Frontal cortex (tissue), 4 donors: ENCODE measurements around the gene PCYT1A. TPM values are rescaled to one million over a fixed set of nuclear protein-coding genes. Genes with fewer than 3 reads are reported as not detected.
A peak's percentile ranks its signal among the peaks of the same experiment; 100 is the strongest.
"Not testable (repeated sequence)": the region's sequence is repeated elsewhere in the genome, so short reads cannot be mapped to it uniquely, and the experiment has no call there.

Source experiments
- DNase-seq, 2 donors: peaks; one replicate each; pipeline ENCODE4 v3.0.0; 2012; ENCODE audit warnings: low spot score in 2 of 2
- FAIRE-seq: peaks from 2 replicates; lab custom pipeline; 2012; peaks lifted over from hg19 to GRCh38; lab: Jason Lieb, UNC
- total RNA-seq: library from RNA; depleted of rRNA; stranded (reverse); fragments of >200 nt; gene quantifications from one replicate; pipeline ENCODE4 v1.2.3, GENCODE V29; 2014
- donor health status: control.
- donor health status: control.
- donor health status: control.

PCYT1A gene
- total RNA-seq, 1 donor from 2014 or later, result 15.1 TPM

DNA sequence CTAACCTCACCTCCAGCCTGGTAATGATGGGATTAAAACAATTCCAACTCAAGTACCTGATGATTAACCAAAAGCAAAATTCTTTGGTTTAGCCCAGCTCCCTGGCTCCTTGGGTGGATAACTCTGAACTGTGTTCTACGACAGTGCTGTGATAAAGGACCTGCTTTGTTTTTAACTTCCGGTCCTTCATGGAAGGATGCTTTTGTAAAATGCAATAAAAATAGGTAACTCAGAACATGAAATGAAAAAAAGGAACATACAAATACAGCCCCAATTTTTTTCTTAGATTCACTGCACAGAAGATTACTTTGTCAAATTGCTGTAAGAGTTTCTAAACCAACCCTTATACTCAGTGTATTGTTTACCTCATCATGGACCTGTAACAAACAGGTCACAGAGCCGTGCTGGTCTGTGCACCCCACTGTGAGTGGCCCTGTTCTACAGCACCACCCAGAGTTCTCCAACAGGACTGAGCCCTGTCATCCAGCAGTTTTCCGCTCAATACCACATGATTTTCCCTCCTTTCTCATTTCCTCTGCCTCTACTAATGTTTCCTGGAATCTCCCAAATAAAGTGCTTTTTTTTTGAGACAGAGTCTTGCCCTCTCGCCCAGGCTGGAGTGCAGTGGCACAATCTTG is 4.9 kb upstream of the PCYT1A start:
- no peak for FAIRE-seq
- DNase-seq, result no peak

DNA sequence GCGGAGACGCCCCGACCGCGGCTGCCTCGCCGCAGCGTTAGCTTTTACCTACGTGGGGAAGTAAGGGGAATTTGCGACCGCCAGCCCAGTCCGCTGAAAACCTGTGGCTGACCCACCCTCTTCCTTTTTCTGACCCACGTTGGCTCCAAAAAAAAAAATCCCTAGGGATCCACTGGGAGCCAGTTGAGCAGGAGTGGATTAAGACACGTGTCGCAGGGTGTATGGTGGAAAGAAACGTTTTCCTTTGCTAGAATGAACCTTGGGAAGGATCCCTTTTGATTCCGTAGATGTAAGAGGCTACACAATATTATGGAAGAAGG is 575 bp upstream of the PCYT1A start:
- DNase-seq, result peak in 1 of 2 donors; percentile 28
- FAIRE-seq, result no peak

DNA sequence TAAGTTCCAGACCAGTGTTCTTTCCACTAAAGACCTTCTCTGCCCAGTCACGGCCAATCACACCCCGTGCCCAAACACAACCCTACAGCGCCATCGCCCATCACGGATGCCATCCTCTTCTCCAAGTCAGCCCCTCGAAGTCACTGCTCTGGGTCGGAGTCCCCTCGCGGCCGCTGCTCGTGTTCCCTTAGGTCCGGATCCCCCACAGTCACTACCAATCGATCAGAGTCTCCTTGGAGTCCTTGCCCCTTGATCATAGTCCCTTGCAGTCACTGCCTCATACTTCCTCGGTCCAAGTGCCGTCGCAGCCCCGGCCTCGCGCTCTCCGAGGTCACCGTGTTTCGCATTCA is 461 bp downstream of the PCYT1A start:
- peak in 1 of 2 donors; percentile 20 for DNase-seq
- FAIRE-seq, result no peak

DNA sequence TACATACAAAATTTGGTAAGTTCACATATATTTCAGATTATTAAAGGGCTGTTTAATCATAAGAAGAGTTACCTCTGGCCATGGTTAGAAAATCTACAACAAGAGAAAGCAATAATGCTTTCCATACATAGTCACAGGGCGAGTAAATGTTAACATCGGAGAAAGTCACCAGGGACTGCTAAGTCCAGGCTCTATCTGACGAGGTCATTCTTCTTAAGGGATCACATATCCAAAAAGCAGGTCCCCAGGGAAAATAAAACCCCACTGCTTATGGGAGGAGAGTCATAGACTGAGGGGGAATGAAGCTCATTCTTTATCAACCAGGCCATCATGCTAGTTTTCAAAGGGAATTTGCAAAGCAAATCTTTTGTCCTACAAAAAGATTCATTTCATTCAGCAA is 3.1 kb downstream of the PCYT1A start:
- DNase-seq, result no peak

DNA sequence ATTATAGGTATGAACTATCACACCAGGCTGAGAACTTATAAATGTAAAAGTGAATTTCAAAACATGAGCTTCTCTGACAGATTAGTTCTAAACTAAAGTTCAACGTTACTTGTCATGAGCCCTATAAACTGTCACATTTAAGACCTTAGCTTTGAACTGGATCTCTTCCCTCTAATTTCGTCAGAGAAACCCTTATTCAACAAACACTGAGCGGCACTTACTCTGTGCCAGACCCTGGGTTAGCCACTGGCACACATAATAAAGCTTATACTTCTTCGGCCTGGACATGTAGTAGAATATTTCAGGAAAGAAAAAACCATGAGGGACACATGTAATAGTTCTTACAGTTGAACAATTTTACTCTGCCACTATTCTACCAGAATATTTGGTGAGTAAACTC is 5.6 kb downstream of the PCYT1A start:
- FAIRE-seq, result no peak
- no peak for DNase-seq

More for the DNA sequence above, 3.1 kb downstream of the PCYT1A start:
- no peak for FAIRE-seq

DNA sequence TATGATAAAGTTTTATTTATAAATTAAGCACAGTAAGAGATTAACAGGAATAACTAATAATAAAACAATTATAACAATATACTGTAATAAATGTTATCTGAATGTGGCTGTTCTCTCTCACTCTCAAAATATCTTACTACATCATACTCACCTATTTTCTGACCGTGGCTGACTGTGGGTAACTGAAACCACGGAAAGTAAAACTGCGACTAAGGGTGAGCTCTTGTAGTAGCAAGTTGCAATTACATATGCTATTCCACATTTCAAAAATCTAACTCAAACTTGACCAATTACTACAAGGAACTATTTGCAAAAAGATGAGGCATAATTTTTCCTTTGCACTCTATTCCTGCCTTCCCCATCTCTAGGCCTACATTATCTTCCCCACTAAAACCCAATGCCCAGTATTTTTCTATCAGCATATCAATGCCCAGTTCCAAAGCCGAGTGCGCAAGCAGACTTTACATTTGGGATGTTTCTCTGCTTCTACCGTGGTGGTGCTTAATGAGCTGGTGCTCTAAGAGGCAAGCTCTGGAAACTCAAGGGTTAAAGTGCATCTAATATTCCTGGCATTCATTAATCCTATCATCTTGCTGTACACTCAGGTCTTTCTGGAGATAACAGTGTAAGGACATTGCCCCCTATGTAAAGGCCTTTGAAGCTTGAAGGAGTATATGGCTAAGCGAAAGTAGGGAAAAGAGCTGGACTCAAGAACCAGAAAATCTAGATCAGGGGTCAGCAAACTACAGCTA is 6.7 kb downstream of the PCYT1A start:
- DNase-seq, result no peak
- no peak for FAIRE-seq

DNA sequence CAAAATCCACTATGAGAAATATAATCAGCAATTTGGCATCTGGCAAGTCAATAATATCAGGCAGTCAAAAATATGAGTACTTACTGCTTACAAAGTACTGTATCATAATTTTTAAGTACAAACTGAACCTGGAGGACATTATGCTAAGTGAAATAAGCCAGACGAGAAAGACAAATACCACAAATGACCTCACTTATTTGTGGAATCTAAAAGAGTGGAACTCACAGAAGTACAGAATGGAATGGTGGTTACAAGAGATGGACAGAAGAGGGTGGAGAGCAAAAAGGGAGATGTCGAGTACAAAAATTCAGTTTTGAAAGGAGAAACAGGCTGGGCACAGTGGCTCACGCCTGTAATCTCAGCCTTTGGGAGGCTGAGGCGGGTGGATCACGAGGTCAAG is 12.4 kb downstream of the PCYT1A start:
- FAIRE-seq (no peak), DNase-seq (no peak)

DNA sequence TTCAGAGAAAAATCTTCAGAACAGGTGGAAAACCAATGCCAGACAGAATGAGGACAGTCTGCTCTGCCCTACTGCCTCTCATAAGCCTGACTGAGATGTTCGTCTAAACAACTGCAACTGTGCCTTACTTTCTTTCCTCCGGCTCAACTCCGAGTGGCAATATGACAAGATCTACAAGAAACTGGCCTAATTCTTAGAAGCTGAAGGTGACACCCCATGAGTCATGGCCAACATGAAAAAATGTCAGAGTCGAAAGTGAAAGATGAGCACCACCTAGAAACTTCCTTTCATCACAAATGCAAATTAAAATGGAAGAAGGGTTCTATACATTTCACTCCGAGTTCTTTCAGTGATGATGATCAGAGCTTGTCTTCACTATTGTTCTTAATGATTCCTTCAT is 12.9 kb downstream of the PCYT1A start:
- DNase-seq (no peak), FAIRE-seq (no peak)

DNA sequence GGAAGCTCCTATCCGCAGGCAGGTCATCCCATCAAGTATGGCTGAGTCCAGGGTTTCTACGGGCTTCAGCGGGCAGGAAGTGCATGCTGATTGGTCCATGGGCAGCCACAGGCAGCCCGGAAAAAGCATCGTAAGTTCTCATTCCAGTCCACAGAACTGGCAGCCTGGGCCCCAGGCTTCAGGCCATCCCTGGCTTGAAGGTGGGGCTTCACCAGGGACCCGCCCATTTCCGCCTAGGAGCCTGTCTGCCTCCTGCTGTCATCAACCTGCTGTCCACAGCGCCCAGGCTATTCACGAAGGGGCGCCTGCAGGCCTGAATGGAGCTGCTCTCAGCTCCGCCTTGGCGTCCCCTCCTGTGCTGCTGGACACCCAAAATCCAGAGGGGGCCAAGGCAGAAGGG is 13.9 kb downstream of the PCYT1A start:
- DNase-seq, result no peak
- no peak for FAIRE-seq

DNA sequence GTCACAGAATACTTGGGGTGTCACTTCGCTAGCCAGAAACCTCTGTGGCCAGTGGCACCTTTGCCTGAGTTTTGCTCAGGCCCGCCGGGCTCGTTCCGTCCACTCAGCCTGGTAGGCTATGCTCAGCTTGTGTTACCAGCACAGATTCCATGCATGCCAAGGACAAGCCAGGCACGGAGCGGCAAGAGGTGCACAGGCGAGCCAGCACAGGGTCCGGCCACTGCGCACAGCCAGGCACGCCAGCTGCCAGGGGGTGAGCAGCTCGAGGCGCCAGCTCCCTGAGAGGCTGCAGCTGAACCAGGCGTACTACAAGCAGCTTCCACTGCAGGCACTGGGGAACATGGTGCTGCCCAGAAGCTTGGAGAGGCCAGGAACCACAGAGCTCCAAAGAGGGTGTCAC is 14.7 kb downstream of the PCYT1A start:
- no peak for FAIRE-seq

DNA sequence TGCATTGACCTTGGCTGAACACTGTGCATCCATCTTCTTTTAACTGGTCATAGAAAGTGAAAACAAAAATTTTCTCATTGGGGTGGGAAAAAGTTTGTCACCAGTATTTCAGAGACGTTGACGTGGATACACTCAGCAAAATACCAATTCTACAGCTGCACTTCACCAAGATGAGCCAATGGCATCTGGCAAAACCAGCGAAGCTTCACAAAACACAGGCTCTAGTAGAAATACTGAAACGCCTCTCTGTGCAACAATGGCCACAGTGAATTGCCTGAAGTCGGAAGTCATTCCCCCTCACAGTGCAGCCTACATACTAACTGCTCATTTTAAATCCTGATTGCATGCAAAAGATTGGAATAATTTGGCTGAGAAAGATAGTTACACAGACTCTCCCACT is 17.0 kb downstream of the PCYT1A start:
- DNase-seq (no peak), FAIRE-seq (no peak)

More for the DNA sequence above, 14.7 kb downstream of the PCYT1A start:
- DNase-seq, result no peak

DNA sequence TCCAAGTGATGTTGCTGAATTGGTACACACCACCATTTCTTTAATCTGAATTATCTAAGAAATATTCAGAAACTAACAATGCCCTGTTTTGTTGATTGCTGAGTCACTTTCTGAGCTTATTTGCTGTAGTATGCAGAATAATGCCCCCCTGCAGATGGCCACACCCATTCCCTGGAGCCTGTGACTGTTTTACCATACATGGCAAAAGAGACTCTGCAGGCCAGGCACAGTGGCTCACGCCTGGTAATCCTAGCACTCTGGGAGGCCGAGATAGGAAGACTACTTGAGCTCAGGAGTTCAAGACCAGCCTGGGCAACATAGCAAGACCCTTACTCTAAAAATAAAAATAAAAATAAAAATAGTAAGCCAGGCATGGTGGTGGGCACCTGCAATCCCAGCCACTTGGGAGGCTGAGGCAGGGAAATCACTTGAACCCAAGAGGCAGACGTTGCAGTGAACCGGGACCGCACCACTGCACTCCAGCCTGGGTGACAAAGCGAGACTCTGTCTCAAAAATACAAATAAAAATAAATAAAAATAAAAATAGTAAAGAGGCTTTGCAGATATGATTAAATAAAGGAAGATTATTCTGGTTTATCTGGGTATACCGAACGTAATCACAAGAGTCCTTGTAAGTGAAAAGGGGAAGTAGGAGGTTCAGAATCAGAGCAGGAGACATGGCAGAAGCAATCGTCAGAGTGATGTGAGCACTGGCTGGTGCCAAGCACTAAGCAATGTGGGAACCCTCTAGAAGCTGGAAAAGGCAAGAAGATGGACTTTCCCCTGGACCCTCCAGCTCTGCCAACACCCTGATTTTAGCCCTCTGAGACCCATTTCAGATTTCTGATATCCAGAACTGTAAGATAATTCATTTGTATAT is 19.0 kb downstream of the PCYT1A start:
- DNase-seq (no peak), FAIRE-seq (no peak)

DNA sequence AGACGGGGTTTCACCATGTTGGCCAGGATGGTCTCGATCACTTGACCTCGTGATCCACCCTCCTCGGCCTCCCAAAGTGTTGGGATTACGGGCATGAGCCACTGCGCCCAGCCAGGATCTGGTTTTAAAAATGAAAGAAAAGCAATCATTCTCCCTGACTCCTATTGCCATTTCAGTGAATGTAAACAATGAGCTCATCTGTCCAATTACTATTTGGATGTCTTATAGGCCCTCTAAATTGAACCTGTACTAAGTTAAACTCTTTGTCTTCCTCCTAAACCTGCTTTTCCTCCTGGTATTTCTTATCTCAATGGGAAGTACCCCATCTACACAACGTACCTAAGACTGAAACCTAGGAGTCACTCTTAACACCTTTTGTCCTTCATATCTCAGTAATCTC is 23.7 kb downstream of the PCYT1A start:
- DNase-seq (no peak), FAIRE-seq (no peak)

DNA sequence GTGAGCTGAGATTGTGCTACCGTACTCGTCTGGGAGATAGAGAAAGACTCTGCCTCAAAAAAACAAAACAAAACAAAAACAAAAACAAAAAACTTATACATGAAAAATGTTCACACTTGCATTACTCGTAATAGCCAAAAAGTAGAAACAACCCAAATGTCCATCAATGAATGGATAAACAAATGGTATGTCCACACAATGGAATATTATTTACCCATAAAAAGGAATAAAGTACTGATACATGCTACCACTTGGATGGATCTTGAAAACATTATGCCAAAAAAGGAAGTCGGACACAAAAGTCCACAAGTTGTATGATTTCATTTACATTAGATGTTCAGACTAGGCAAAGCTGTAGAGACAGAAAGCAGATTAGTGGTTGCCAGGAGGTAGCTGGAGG is 26.7 kb downstream of the PCYT1A start:
- no peak for DNase-seq
- no peak for FAIRE-seq

DNA sequence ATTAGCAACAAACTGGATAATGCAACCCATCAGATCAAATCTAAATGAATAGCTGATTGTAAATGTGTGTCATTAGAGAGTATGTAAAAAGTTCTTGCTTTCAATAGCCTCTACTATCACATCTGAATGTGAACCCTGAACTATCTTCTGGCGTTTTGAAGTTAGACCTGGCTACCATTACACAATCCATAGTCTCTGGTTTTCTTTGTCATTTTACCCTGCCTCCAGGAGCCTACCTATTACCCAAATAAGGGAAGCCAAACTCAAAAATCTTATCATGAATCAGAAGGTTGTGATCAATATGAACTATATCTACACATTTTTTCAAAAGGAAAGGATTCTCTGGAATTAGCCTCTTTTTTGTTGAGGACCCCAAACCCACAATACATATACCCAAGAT is 31.8 kb downstream of the PCYT1A start:
- no peak for FAIRE-seq
- no peak for DNase-seq

DNA sequence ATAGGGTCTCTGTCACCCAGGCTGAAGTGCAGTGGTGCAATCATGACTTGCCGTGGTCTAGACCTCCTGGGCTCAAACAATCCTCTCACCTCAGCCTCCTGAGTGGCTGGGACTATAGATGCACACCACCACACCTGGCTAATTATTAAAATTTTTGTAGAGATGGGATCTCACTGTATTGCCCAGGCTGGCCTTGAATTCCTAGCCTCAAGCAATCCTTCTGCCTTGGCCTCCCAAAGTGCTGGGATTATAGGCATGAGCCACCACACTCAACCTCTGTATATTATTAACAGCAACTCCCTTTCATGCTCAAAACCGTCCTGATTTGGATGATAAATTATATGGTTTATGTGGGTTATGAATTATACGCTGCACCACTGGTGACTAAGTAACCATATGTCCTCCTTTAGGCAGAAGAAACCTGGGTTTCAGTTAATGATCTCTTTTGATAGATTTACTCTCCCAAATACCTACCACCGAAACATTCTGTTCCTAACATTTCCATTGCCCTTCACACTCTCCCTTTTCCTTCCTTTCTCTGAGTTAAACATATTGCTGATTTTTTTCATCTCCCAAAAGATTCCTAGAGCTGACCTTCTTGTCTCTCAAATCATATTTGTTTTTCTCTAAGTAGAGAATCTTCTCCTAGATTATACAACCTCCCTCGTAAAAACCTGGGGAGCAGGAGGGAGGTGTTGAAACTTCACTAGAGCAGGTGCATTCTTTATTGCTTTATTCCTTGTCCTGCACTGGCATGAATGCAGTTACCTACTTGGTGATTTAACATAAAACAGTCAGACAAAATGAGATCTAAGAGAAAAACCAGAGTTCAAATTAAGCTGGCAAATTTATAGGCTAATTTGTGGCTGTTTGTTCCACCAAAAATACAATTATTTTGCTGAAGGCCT is 32.9 kb downstream of the PCYT1A start:
- no peak for FAIRE-seq

DNA sequence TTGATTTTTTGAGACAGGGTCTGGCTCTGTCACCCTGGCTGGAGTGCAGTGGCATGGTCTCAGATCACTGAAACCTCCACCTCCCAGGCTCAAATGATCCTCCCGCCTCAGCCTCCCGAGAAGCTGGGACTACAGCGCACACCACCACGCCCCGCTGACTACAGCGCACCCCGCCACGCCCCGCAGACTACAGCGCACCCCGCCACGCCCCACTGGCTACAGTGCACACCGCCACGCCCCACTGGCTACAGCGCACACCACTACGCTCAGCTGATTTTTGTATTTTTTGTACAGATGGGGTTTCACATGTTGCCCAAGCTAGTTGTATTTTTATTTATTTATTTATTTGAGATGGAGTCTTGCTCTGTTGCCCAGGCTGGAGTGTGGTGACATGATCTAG is 35.6 kb downstream of the PCYT1A start:
- no peak for DNase-seq
- FAIRE-seq, result no peak

More for the DNA sequence above, 32.9 kb downstream of the PCYT1A start:
- no peak for DNase-seq

DNA sequence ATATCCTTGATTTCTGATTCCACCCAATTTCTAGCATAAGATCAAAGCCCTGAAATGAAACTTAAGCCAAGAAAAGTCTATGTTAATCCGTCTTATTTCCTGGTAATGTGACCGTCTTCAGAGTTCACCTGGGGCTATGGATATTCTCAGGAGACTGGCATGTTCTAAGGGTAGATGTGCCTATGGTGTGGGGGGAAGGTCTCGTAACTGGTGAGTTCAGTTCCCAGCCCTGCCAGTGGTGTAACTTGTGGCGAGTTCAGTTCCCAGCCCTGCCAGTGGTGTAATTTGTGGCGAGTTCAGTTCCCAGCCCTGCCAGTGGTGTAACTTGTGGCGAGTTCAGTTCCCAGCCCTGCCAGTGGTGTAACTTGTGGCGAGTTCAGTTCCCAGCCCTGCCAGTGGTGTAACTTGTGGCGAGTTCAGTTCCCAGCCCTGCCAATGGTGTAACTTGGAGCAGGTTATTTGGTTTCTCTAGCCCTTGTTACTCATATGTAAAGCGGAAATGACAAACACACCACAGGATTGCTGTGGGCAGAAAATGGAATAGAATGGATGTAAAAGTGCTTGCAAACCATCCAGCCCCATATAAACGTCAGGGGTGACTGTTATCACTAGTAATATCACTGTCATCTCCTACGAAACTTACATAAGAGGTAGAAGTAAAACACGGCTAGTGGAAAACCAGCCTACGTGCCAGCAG is 40.8 kb downstream of the PCYT1A start:
- FAIRE-seq (no peak), DNase-seq (no peak)

DNA sequence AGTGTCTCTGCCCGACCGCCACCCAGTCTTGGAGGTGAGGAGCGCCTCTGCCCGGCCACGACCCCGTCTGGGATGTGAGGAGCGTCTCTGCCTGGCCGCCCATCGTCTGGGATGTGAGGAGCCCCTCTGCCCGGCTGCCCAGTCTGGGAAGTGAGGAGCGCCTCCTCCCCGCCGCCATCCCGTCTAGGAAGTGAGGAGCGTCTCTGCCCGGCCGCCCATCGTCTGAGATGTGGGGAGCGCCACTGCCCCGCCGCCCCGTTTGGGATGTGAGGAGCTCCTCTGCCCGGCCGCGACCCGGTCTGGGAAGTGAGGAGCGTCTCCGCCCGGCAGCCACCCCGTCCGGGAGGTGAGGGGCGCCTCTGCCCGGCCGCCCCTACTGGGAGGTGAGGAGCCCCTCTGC is 43.4 kb downstream of the PCYT1A start:
- DNase-seq, FAIRE-seq: not testable (repeated sequence)
